ENCODE measurements around the gene PRKCA.
"Not testable (repeated sequence)": the region's sequence is repeated elsewhere in the genome, so short reads cannot be mapped to it uniquely, and the experiment has no call there.

The PRKCA gene

DNA sequence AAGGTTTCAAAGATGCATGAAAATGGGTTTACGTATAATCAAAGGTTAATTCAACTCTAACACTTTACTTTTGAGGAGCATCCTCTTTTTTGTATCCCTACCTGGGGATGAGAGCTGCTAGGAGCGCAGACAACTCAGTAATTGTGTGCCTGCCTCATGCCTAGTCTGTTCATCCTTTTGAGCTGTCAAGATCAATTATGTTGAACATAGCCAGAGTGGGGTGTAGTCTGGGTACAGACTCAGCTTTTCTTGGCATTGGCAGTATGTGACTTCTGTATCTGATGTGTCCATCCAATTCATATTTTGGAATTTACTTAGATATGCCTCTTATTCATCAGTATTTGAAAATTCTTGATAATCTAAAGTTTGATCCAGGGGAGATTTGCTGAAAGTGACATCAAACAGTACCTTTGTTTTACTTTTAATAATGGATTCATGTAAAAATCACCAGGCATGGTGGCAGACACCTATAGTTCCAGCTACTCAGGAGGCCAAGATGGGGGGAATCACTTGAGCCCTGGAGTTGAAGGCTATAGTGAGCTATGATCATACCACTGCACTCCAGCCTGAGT, 24.1 kb downstream of the PRKCA start:
- DNase-seq (ENCODE audit: low spot score), result no peak

DNA sequence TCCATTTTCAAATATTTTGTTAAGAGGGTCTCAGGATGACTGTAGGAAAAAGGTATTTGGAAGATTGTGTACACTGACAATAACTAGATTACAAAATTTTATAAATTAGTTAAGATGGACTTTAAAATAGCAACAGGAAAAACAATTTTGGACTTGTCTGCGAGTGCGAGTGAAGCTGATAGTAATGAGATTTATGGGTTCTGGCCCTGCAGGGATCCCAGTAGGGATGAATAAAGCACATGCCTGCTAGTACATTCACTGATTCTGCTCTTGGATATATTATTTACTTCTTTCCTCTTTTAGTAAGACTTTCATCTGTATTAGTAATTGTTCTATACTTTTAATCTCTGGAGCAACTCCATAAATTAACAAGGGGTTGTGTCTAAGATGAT, 28.2 kb downstream of the PRKCA start:
- no peak for DNase-seq (ENCODE audit: low spot score)

DNA sequence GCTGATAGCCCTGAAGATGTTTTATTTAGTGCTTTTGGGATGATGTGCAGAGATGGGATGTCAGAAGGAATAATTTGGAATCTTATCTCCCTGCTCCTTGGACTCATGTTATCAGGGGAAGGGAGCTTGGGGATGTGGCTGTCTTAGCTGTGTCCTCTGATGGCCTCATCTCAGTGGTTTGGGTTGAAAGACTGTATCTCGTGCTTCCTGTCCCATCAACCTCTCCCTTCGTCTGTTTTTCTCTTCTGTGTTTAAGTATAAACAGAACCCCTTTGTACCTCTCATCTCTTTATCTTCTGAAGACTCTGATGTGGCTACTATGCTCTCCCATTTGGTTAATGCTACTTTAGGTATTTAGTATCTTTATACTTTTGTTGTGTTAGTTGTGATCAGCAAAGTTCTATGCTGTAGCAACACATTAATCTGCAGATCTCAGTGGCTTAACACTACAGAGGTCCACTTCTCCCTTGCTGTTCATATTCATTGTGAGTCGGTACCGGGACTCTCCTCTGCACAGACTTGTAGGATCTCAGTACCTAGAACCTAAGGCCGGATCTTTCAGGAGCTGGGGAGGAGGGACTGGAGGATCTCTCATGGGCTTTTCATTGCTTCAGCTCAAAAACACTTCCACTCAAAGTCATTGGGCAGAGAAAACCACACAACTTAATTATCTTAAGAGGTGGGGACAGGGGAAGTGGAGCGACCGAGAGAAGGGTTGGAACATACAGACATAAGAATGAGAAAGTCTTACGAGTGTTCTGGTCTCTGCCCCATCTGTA, 28.8 kb downstream of the PRKCA start:
- DNase-seq (ENCODE audit: low spot score), result no peak

DNA sequence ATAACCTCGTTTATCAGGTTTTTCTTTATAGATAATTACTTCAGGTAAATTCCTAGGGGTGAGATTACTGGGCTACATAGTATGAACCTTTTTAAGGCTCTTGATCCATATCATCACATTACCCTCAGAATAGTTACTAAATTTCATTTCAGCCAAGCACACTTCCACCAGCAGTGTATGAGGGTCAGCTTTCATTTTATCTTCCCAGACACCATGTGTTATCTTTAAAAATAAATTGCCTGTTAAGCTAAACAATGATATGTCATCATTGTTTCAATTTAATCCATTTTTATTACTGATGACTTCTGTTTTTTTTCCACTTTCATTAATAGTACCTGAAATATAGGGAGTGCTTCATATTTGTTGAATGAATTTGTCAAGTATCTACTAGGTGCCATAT, 33.4 kb downstream of the PRKCA start:
- DNase-seq (ENCODE audit: low spot score), result no peak

DNA sequence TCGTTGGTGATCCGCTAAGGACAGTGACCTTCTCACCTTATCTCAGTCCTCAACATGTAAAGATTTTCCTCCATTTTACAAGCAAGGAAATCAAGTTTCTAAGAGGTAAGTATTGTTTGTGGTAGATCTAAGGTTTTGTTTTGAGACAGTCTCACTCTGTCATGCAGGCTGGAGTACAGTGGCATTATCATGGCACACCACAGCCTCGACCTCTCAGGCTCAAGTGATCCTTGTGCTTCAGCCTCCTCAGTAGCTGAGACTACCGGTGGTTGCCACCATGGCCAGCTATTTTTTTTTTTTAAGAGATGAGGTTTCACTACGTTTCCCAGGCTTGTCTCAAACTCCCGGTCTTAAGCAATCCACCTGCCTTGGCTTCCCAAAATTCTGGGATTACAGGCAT, 34.9 kb downstream of the PRKCA start:
- DNase-seq (ENCODE audit: low spot score), result no peak

DNA sequence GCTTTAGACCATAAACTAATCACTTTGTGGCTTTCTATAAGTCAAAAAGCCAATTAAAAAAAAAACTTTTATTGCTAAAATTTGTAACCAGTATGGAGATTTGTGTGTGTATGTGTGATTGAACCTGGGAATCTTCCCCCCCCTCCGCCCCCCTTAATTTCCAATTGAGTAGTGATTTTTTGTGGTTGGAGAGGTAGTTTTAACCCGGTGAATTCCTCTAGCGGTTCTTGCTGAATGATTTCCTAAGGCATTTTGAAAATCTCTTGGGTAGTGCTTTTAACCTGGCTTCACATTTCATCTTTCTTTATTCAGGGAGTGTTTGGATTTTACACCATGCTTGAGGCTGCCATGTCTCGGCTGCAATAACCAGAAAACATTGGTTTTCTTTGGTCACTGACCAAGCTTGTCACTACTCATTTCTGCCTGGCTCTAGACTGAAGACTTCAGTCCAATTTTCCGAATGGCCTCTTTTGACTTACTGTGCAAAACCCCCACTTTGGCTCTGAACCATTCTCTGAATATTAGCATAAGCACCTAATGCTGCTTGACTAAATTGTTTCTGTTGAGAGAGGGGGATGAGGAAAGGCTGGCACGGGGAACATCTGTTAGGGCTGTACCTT, 35.6 kb downstream of the PRKCA start:
- DNase-seq (ENCODE audit: low spot score), result no peak

DNA sequence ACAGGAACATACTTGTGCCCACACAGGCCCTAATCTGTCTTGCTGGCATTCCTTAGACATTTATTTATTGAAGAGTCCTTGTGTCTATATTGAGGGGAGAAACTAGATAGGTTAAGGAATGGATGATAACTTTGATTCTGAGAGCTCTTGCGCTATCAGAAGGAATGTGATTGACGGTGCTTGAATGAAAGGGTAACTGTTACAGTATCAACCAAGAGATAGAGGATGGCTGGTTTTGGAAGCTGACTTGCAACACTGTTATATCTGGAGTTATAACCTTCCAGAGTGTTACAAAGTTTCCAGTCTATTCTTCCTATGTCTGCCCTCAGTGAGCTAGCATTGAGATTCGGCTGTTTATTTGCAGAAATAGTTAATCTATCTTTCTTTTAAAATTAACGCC, 36.5 kb downstream of the PRKCA start:
- no peak for DNase-seq (ENCODE audit: low spot score)

DNA sequence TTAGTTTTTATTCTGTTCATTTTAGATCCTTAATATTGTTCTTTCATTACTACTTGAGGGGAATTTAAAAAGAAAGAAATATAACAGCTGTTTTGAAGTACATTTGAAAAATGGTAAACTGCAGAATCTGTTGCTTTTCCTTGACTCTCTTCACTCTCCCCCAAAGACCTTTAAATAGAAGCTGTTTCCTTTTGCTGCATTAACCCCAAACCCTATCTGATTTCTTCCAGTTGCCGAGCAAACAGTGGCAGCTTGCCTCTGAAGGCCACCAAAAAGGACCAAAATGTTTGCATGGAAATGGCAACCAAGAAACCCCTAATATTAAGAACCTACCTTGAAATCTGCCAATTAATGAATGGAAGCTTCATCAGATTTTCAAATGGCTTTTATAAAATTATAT, 37.1 kb downstream of the PRKCA start:
- DNase-seq (ENCODE audit: low spot score), result no peak

DNA sequence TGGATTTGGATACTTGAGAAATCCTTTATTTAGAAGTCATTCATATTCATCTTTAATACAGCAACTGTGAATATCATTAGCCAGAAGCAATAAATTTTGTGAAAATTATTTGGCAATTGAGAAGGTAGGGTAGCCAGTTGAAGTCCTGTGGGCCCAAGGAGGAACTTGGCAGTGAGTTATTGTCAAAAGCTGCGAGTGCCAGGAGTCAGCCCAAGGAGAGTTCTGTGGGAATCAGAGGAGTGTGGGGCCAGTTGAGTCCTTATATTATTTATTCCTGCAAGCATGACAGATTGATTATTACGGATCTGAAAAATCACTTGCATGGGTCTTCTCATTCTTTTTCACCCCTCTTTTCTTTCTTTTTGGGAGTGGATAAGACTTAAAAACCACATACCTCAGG, 38.3 kb downstream of the PRKCA start:
- no peak for DNase-seq (ENCODE audit: low spot score)

DNA sequence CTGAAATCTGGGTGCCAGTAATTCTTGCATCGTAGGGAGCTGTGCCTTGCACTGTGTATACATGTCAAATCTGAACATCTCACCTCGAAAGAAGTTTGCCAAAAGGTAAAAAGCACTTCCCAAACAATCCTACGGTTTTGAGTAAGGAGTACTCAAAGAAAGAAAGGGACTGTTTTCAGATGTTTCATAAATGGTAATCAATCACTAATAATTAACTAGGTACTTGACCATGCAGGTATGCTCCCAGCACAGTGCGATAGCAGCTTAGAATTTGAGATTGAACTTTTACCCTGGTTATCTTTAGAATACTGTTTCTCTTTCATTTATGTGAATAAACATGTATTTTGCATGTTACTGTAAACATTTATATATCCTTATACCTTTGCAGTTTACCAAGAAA, 39.0 kb downstream of the PRKCA start:
- DNase-seq (ENCODE audit: low spot score), result no peak

DNA sequence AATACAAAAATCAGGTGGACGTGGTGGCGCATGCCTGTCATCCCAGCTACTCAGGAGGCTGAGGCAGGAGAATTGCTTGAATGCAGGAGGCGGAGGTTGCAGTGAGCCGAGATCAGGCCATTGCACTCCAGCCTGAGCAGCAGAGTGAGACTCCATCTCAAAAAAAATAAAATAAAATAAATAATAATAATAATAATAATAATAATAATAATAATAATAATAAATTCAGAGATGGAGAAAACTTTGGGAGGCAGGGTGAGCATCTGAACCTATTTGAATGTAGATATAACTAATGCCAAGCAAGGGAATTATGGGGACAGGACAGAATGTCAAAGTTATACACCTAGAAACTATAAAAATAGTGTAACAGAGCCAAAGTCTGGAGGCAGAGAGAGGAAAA, 39.9 kb downstream of the PRKCA start:
- not testable (repeated sequence) for DNase-seq (ENCODE audit: low spot score)

DNA sequence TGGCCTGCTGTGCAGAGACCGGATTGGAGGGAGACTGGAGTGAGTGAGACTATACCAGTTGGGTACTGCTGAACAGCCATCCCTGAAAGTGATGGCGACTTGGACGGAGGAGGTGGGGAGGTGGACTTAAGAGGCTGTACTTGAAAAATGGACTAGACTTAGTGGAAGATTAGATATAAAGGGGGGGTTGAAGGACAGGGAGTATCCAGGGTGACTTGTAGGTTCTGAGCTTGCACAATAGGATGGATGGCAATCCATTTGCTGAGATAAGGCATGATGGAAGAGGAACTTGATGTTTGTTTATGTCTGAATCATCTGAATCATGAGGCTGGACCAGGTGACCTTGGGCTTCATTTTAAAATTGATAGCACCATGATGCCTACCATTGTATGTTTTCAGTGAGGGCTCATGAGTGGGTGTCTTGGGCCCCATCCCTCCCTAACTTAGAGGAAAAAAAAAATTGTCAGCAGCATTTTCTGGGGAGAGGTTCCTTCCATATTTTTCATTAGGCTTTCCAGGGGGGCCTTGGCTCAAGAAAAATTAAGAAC, 41.2 kb downstream of the PRKCA start:
- no peak for DNase-seq (ENCODE audit: low spot score)

DNA sequence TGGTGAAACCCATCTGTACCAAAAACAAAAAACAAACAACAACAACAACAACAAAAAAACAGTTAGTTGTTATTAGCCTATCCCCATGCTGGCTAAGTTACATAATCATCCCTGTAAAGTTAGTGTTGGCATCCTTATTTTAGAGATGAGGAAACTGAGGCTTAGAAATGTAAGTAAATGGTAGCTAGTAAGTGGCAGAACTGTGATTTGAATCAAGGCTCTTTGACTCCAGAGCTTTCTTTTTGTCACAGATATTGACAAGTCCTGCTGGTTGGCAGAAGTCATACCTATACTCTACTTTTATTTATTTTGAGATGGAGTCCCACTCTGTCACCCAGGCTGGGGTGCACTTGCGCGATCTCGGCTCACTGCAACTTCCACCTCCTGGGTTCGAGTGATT, 42.1 kb downstream of the PRKCA start:
- no peak for DNase-seq (ENCODE audit: low spot score)

DNA sequence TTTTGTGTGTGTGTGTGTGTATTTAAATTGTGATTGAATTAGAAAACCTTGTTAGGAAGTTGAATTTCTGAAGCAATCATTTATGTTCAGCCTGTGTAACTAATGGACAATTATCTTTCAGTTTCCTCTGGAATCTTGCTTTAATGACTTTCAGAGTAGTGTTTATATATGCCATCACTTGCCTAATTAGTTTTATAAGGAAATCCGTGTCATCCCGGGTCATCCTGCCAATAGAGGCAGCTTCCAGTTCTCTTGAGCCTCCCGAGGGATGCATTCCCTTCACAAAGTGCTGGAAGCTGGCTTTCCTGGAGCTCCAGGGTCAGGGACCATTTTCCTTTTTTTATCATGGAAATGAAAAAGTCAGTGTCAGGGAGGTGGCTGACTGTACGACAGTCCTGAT, 42.9 kb downstream of the PRKCA start:
- no peak for DNase-seq (ENCODE audit: low spot score)

DNA sequence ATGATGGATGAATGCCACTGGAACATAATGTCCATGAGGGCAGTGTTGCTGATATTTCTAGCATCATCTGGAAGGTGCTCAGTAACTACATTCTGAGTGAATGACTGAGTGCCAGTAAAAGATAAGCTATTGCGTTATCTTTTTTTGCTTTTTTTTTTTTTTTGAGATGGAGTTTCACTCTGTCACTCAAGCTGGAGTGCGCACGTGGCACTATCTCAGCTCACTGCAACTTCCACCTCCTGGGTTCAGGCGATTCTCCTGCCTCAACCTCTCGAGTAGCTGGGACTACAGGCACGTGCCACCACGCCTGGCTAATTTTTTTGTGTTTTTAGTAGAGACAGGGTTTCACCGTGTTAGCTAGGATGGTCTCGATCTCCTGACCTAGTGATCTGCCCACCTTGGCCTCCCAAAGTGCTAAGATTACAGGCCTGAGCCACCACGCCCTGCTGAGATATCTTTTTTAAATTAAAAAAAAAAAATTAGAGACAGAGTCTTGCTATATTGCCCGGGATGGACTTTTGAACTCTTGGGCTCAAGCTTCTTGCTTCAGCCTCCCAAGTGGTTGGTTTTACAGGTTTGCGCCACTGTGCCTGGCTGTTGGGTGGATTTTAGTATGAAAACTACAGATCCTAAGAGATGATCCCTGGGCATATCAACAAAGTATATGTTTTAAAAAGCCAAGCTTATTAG, 43.7 kb downstream of the PRKCA start:
- DNase-seq (ENCODE audit: low spot score), result not testable (repeated sequence)

DNA sequence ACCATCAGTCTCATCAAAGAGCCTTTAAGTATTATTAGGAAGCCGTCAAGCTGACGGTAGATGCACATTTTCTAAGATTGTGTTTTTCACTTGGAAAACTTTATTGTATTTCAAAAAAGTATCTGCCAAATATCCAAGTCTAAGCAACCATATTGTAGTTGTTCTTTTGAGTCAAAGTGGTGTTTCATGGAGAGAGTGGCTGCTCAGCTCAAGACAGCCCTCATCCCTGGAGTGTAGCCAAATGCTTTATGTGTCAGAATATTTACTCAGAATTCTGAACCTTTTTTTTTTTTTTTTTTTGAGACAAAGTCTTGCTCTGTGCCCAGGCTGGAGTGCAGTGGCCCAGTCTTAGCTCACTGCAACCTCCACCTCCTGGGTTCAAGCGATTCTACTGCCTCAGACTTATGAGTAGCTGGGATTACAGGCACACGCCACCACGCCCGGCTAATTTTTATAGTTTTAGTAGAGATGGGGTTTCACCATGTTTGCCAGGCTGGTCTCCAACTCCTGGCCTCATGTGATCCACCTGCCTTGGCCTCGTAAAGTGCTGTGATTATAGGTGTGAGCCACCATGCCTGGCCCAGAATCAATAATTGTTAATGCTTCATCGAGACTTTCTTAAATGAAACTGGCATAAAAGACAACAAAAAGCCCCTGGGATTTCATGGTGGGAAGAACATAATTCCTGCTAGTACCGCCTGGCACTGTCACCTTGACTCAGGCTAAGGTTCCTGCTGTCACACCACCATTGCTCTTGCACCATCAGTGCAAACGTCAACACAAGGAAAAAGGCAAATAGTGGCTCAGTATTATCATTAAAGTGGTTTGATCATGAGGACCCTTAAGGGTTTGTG, 45.5 kb downstream of the PRKCA start:
- no peak for DNase-seq (ENCODE audit: low spot score)

DNA sequence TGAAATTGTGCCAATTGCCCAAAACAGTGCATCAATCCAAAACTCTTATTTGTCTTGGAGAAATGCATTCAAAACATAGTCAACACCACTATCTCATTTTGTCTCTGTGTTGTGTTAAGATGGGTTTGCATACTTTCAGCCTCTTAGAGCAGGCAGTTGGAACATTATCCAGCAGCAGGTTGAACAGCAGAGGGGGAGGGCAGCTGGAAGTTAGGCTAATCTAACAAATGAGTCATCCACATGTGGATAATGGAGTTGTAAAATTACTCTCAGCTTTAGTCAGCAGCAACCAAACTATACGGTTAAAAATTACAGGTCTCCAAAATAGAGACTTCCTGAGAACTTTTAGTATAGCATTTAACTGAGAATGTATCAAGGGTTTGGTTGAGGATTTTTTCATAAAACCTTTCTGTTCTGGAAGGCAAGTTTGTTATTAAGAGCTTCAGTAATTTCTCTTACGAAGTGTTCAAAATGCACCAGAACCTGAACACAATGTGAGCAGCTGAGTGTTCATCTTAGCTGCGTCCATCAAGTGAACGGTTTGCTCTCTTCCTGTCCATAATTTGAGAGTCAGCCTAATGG, 46.3 kb downstream of the PRKCA start:
- no peak for DNase-seq (ENCODE audit: low spot score)

DNA sequence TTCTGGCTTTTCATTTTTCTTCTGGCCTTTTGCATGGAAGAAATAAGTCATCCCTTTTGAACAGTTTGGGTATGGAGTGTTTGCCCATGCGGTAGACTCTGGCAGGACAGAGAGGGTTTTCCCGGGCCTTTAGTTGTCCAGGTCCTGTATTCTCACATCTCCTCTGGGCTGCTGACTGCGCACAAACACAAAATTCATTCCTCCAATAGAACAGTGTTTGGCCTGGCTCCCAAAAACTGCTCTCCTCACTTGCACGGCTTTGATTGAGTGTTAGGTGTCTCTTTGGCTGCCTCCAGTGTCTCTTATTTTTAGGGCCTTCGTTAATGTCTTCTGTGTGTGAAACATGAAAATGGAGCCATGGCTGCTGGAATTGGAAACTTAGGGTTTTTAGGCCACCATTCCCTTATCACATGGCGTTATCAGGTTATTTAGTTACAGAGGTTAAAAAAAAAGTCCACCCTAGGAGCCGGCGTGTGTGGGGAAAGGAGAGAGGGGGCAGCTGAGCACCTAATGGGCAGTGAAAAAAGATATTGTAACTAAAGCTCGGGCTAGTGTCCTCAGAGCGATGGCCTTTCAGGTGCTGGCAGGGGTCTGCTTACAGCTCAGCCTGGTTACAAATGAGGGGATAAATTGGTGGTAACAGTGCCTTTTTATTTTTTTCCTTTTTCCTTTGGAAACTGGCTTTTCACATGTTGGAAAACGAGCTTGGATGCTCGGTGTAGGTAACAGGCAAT, 47.3 kb downstream of the PRKCA start:
- DNase-seq (ENCODE audit: low spot score), result no peak

DNA sequence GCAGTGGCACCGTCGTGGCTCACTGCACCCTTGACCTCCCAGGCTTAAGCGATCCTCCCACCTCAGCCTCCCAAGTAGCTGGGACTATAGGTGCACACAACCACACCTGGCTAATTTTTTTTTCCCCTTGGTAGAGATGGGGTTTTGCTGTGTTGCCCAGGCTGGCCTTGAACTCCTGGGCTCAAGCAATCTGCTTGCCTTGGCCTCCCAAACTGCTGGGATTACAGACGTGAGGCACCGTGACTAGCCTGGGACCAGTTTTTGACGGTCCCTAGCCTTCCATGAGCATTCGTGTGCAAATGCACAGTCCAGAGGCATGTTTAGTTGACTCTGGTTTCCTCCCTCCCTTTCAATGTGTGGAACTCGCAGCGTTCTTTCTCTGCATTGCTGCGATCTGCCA, 48.2 kb downstream of the PRKCA start:
- DNase-seq (ENCODE audit: low spot score), result not testable (repeated sequence)

DNA sequence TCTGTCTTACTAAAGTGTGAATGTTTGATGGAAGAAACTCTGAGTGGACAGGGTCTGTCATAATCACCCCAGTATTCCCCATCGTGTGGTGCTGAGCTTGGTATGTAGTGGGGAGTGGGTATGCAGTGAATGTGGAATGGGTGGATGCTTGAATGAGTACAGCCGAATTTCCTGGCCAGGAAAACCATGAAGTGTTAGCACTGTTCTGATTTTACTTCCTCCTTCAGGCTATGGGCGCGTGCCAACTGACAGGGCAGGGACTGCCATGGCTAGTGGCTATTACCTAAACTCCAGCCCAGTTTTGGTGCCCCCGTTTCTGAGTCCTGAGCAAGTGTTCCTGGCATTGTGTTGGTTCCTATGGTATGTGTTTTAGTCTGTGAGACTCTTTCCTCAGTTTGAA, 48.6 kb downstream of the PRKCA start:
- DNase-seq (ENCODE audit: low spot score), result no peak

DNA sequence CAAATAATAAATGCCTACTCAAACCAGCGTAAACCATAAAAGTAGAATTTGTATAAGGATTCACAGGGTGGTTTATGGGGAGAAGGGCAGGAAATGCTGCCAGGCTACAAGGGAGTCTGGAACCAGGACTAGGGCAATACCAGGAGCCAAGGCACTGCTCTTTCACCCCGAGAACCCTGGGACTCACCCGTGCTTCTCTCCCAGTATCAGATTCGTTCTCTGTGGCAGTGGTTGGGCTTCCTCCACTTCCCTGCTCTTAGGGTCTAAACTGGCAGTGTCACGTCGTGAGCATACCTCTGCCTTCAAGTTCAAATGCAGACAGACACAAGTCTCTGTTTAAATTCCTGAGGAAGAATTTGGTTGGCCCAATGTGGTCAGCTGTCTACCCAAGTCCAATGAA, 49.3 kb downstream of the PRKCA start:
- DNase-seq (ENCODE audit: low spot score), result no peak

All from hematopoietic multipotent progenitor cell treated with erythropoietin and hydrocortisone succinate and interleukin-3 and kit ligand, for 15 days (in vitro differentiated cells).